ENCODE results near the gene AUP1. TPM values are rescaled to one million over a fixed set of nuclear protein-coding genes. Genes with fewer than 3 reads are reported as not detected.

AUP1 gene
- total RNA-seq, 1 experiment from 2014 or later = 145 TPM

- no peak for TF ChIP-seq CTCF (IDR thresholded peaks at IDR 0.05; ENCODE audit: unreplicated experiment)
- Mint-ChIP-seq H3K4me3 (ENCODE audit: low read depth, unreplicated experiment) (peak within 1 kb of the TSS; percentile 97), H3K27me3 (ENCODE audit: unreplicated experiment) (peaks cover 38% of the 10 kb centered on the region), H3K27ac (ENCODE audit: unreplicated experiment) (peak within 1 kb of the TSS; percentile 100), H3K36me3 (ENCODE audit: insufficient read depth, unreplicated experiment) (peaks cover 50% of the 10 kb centered on the region), H3K9me3 (ENCODE audit: low read depth, unreplicated experiment) (no peaks in the 10 kb centered on the region), H3K4me1 (ENCODE audit: low read depth, unreplicated experiment) (peaks cover 27% of the 10 kb centered on the region)
- intact Hi-C loops (cut with micrococcal nuclease; ENCODE audit: unreplicated experiment) = loop anchor here (2.0 kb wide), 1 partner anchor 21 kb away; the partner anchor contains the start of genes AUP1 and HTRA2
- DNase-seq = peak; percentile 98
- CTCF ChIA-PET = interaction anchor here (0.7 to 1.7 kb wide), 5 partner anchors 18 to 29 kb away, joined by 3 to 6 read pairs (median 3); partner anchors contain the start of genes CCDC142 and TTC31
- no TSS peak for BruUV-seq (replicated peaks)
Observed at GRCh38 chr2:74507145-74507925, 22.2 kb downstream of the AUP1 start, which contains the start of gene PCGF1. TSS of gene PCGF1 (minus strand) at chr2:74507695. CDS start at chr2:74507668, 27 bp downstream.

- H3K36me3 Mint-ChIP-seq (ENCODE audit: insufficient read depth, unreplicated experiment) = peaks cover 60% of the 10 kb centered on the region
- intact Hi-C loops (cut with micrococcal nuclease; ENCODE audit: unreplicated experiment) = loop anchor here (2.0 kb wide), 1 partner anchor 23 kb away; the partner anchor contains the start of genes AUP1 and HTRA2
- peak overlapping the region; percentile 84 for H3K4me3 Mint-ChIP-seq (ENCODE audit: low read depth, unreplicated experiment)
- no TSS peak for BruUV-seq (replicated peaks)
- peaks cover 21% of the 10 kb centered on the region for H3K27me3 Mint-ChIP-seq (ENCODE audit: unreplicated experiment)
- H3K27ac Mint-ChIP-seq (ENCODE audit: unreplicated experiment) = no peak overlapping the region
- peaks cover 41% of the 10 kb centered on the region for H3K4me1 Mint-ChIP-seq (ENCODE audit: low read depth, unreplicated experiment)
- CTCF ChIA-PET = interaction anchor here (0.7 to 1.2 kb wide), 2 partner anchors 20 to 27 kb away, joined by 3 read pairs; partner anchors contain the start of gene DQX1
- TF ChIP-seq CTCF (IDR thresholded peaks at IDR 0.05; ENCODE audit: unreplicated experiment) = no peak
- no peak for DNase-seq
- no peaks in the 10 kb centered on the region for H3K9me3 Mint-ChIP-seq (ENCODE audit: low read depth, unreplicated experiment)
Observed at GRCh38 chr2:74505448-74506246, 23.9 kb downstream of the AUP1 start.

GRCh38 chr2:74504591-74504990, 24.9 kb downstream of the AUP1 start:
- H3K36me3 Mint-ChIP-seq (ENCODE audit: insufficient read depth, unreplicated experiment) = peaks cover 60% of the 10 kb centered on the region
- CTCF ChIA-PET = no interaction called here
- H3K27ac Mint-ChIP-seq (ENCODE audit: unreplicated experiment) = peak overlapping the region; percentile 27
- H3K9me3 Mint-ChIP-seq (ENCODE audit: low read depth, unreplicated experiment) = no peaks in the 10 kb centered on the region
- BruUV-seq (replicated peaks) = TSS peak; percentile 42
- H3K27me3 Mint-ChIP-seq (ENCODE audit: unreplicated experiment) = peaks cover 11% of the 10 kb centered on the region
- DNase-seq = no peak
- H3K4me3 Mint-ChIP-seq (ENCODE audit: low read depth, unreplicated experiment) = peak overlapping the region; percentile 84
- no peak for TF ChIP-seq CTCF (IDR thresholded peaks at IDR 0.05; ENCODE audit: unreplicated experiment)
- H3K4me1 Mint-ChIP-seq (ENCODE audit: low read depth, unreplicated experiment) = peaks cover 41% of the 10 kb centered on the region
- intact Hi-C loops (cut with micrococcal nuclease; ENCODE audit: unreplicated experiment) = no loop called here
